ENCODE data around the gene OLFM1.

DNA sequence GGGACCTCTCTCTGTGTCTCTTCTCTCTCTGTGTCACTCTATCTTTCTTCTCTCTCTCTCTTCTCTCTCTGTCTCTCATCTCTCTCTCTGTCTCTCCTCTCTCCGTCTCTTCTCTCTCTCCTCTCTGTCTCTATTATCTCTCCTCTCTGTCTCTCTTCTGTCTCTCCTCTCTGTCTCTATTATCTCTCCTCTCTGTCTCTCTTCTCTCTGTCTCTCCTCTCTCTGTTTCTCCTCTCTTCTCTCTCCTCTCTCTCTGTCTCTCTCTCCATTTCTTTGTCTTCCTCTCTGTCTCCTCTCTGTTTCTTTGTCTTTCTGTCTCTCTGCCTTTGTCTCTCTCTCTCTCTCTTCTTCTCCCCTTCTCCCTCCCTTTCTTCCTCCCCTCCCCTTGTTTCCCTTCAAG lies 3.2 kb upstream of the OLFM1 start:
- TF ChIP-seq CHD4 (IDR thresholded peaks at IDR 0.05; ENCODE audit: insufficient read depth, insufficient replicate concordance, low read depth, low read length, poor library complexity, severe bottlenecking) = no peak
- no peak for TF ChIP-seq NBN (IDR thresholded peaks at IDR 0.05; ENCODE audit: low read depth)
- TF ChIP-seq, protein P1, sequence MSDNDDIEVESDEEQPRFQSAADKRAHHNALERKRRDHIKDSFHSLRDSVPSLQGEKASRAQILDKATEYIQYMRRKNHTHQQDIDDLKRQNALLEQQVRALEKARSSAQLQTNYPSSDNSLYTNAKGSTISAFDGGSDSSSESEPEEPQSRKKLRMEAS (CRISPR knock-in tag; IDR thresholded peaks at IDR 0.05) = no peak
- TF ChIP-seq HDAC2 (IDR thresholded peaks at IDR 0.05) = no peak
- TF ChIP-seq SRF (CRISPR knock-in tag; IDR thresholded peaks at IDR 0.05) = no peak
- TF ChIP-seq HMGN3 (IDR thresholded peaks at IDR 0.05; ENCODE audit: borderline replicate concordance, extremely low read depth, insufficient read length, low read depth, low read length) = no peak
- TF ChIP-seq MAFF (IDR thresholded peaks at IDR 0.05; ENCODE audit: low read length) = no peak
- TF ChIP-seq, protein P2, sequence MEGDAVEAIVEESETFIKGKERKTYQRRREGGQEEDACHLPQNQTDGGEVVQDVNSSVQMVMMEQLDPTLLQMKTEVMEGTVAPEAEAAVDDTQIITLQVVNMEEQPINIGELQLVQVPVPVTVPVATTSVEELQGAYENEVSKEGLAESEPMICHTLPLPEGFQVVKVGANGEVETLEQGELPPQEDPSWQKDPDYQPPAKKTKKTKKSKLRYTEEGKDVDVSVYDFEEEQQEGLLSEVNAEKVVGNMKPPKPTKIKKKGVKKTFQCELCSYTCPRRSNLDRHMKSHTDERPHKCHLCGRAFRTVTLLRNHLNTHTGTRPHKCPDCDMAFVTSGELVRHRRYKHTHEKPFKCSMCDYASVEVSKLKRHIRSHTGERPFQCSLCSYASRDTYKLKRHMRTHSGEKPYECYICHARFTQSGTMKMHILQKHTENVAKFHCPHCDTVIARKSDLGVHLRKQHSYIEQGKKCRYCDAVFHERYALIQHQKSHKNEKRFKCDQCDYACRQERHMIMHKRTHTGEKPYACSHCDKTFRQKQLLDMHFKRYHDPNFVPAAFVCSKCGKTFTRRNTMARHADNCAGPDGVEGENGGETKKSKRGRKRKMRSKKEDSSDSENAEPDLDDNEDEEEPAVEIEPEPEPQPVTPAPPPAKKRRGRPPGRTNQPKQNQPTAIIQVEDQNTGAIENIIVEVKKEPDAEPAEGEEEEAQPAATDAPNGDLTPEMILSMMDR (IDR thresholded peaks at IDR 0.05 in 2 of 3, conservative IDR thresholded peaks at IDR 0.05 in 1 of 3; ENCODE audit: insufficient read depth in 2 of 3, low read depth in 1 of 3, low read length in 3 of 3) = no peak

Measured in K562 (cell line).